H54 (cell line): ENCODE data around the gene CSDE1.

Source experiments
- DNase-seq: peaks from one replicate; pipeline ENCODE4 v3.0.0; 2011; ENCODE audit warnings: low spot score, mixed read lengths; ENCODE audit not compliant: insufficient read length
- FAIRE-seq: peaks from 3 replicates; lab custom pipeline; 2011; peaks lifted over from hg19 to GRCh38; lab: Jason Lieb, UNC
- POLR2A ChIP-seq: IDR thresholded peaks from 2 replicates; pipeline ENCODE4 v1.6.1; 2011; ENCODE audit warnings: low read depth, mild to moderate bottlenecking, low read length

CSDE1 gene

DNA sequence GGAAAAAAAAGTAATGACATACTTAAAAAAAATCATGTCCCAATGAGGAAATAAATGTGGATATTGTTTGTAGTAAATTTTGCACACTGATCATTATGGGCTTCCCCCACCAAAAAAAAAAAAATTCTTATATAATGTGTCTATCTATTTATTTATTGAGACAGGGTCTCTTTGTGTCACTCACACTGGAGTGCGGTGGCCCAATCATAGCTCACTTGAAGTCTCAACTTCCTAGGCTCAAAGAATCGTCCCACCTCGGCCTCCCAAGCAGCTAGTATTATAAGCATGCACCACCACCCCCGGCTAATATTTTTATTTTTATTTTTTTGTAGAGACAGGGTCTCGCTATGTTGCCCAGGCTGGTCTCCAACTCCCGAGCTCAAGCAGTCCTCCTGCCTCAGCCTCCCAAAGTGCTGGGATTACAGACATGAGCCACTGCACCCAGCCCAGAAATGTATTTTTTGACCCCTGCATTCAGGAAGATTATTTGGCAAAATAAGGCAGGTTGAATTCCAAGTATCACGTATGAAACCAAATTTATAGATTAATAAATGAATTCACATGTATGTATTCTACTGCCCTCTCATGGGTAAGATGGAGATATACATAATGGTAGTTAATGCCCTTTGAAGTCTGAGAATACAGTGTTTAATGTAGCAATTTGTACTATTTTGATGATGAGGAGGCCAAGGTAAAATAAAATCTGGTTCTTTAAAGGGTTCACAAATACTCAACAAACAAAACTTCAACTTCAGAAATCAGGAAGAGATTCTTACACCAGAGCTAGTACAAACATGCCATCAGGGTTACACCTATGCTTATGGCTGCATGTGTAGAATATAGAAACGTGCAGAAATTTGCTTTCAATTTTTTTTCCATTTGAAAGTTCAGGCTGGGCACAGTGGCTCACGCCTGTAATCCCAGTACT is 86.5 kb downstream of the CSDE1 start:
- no peak for DNase-seq
- FAIRE-seq, result no peak
- no peak for TF ChIP-seq POLR2A

DNA sequence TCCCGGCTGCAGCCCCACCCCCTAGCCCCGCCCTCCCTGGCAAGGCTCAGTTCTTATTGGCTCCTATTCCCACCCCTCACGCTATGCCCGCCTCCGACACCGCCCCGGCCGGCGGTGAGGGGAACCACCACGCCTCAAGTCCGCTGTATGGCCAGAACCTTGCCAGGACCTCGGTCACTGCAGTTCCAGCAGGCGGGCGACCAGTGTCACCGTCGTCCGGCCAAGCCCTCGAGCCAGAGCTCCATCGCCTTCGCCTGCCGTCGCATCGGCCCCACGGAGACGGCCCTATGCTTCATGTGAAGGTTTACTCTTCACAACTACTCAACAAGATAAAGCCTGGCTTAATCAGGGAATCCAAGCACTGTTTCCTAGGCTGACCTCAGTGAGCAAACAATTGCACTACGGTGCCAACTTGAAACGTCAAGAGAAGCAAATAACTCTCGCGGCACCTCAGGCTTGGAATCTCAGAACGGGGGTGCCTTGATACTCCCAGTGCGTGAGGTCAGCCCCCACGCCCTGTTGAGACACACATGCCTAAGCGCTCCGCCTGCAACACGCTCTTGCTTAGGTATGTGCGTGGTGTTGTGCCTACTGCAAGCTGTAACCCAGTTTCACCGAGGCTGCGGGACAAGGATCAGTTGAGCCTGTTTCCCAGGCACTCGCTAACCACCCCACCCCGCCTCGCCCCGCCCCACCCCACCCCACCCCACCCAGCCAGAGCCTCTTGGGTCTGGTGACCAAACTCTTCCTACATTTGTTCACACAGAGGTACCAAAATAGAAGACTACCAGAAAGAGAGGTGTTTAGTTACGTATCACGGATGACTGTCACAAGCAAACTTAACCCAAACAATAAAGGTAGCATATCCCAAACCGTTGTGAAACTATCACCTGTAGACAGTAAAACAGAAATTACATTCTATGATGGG is 87.4 kb downstream of the CSDE1 start:
- DNase-seq (peak; percentile 52), FAIRE-seq (no peak)
- TF ChIP-seq POLR2A, result no peak

DNA sequence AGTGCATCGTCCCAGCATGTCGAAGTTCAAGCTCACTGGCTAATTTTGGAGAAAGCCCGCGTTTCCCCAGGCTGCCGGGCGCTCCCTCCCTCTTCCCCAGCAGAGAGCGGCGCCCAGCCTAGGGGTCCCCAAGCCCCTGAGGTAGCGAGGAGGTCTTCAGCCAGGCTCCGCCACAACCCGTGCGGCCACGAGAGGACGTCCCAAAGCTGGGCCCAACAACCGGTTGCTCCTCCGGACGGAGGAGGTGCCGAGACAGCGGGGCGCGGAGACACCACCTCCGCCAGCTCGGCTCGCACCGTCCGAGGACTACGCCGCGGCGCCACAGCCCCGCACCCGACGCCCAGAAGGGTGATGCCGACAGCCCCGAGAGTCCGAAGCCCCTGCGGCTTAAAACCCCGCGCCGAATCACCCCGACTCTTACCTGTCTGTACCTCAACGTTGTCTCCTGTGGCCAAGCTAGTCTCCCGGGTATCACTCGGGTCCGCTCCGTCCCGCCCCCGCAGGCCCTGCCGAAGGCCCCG is 88.2 kb downstream of the CSDE1 start, which contains the start of gene DENND2C:
Gene DENND2C (minus strand): TSS at position 488 of the 521 bp plus-strand sequence. CDS start 44,065 bp downstream, outside the sequence.
- TF ChIP-seq POLR2A, result no peak
- no peak for FAIRE-seq

DNA sequence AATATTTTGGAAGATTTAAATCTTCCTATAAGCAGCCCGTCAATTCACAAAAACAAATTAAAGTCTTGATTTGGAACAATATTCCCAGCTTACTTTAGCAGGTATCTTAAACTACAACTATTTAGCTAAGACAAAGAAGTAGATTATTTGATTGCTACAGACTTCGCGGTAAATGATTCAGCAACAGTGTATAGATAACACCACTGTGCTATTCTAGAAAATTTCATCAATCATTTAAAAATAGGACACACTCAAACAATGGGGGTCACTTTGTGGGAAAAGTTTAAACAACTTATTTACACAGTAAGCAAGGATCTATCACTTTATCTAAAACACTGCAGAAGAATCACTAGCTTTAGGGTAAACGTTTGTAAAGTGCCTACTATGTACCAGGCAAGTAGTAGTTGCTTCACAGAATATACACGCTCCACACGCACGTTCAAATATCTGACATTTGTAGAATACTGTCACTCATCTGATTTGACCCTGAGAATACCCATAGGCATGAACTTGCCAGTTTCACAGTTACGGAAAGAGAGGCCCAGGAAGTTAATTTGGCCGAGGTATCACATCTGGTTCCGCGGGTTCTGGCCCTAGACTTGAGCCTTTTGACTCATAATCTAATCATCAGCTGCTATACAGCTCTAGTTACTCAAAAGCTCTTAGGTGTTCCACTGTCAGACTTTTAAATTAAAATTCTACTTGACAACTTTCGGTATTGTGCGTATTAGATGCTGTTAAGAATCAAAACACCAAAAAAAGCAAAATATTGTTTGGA is 88.8 kb downstream of the CSDE1 start:
- TF ChIP-seq POLR2A, result no peak
- FAIRE-seq (no peak), DNase-seq (no peak)

More for the DNA sequence above, 88.2 kb downstream of the CSDE1 start, which contains the start of gene DENND2C:
- DNase-seq, result no peak

DNA sequence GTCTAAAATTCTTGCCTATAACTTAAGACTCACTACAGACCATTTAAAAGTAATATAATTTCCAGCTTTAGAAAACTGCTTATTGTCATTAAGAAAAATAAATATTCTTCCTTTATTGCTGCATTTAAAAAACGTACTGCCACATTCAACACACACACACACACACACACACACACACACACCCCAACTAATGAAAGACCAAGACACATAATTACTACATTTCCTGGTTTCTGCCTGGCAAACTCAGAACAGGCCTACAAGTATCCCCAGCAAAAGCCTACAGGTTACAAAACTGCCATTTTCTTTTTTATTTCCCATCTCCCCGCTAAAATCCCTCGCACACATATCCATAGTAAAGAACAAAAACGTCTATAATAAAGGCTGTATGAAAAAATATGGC is 89.4 kb downstream of the CSDE1 start:
- DNase-seq (no peak), FAIRE-seq (no peak)
- TF ChIP-seq POLR2A, result no peak

DNA sequence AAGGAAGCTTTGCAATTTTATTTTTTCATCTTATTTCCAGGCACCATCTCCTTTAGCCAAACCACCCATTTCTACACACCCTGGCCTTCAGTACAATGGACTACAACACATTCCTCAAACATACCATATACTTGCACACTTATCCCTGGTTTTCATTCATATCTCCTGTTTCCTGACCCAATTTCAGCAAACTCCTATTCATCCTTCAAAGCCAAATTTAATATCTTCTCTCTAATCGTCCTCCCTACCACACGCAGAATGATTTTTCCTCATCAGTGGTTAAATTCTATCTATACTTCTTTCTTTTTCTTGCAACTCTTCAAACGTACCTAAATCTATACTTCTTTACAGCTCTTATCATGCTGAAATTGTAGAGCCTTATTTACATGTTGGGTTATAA is 90.8 kb downstream of the CSDE1 start:
- TF ChIP-seq POLR2A, result no peak
- FAIRE-seq, result no peak

More for the DNA sequence above, 90.8 kb downstream of the CSDE1 start:
- DNase-seq, result no peak
